Measurements from ENCODE around the gene GON4L.
"Not testable (repeated sequence)": the region's sequence is repeated elsewhere in the genome, so short reads cannot be mapped to it uniquely, and the experiment has no call there.

The GON4L gene

GRCh38 chr1:155873860-155874259 is 16.8 kb upstream of the GON4L start:
- DNase-seq = no peak

- DNase-seq = no peak
Observed at GRCh38 chr1:155872527-155872926, 15.5 kb upstream of the GON4L start.

GRCh38 chr1:155871390-155871789 is 14.4 kb upstream of the GON4L start:
- DNase-seq = no peak

- DNase-seq = no peak
Observed at GRCh38 chr1:155867766-155868165, 10.8 kb upstream of the GON4L start.

- DNase-seq = no peak
Observed at GRCh38 chr1:155864393-155864792, 7.4 kb upstream of the GON4L start.

- no peak for DNase-seq
Observed at GRCh38 chr1:155861896-155862295, 4.9 kb upstream of the GON4L start.

GRCh38 chr1:155860970-155861510 is 4.0 kb upstream of the GON4L start:
- DNase-seq = no peak

GRCh38 chr1:155859881-155860871 is 3.2 kb upstream of the GON4L start:
- peak; percentile 49 for DNase-seq

- DNase-seq = peak; percentile 84
Observed at GRCh38 chr1:155859234-155859829, 2.3 kb upstream of the GON4L start, which contains the start of gene SYT11. SYT11 (plus strand) TSS chr1:155859567; CDS start chr1:155859762, 195 bp downstream.

GRCh38 chr1:155858800-155859233 is 1.8 kb upstream of the GON4L start:
- no peak for DNase-seq

- no peak for DNase-seq
Observed at GRCh38 chr1:155856257-155856974, 598 bp downstream of the GON4L start.

GRCh38 chr1:155850345-155850744 is 6.7 kb downstream of the GON4L start:
- DNase-seq = no peak

GRCh38 chr1:155847823-155848529 is 9.0 kb downstream of the GON4L start:
- no peak for DNase-seq

GRCh38 chr1:155844860-155845421 is 12.1 kb downstream of the GON4L start:
- DNase-seq = no peak

GRCh38 chr1:155840386-155840785 is 16.6 kb downstream of the GON4L start:
- no peak for DNase-seq

- no peak for DNase-seq
Observed at GRCh38 chr1:155835548-155835947, 21.5 kb downstream of the GON4L start.

- not testable (repeated sequence) for DNase-seq
Observed at GRCh38 chr1:155834927-155835399, 22.1 kb downstream of the GON4L start.

GRCh38 chr1:155834296-155834926 is 22.6 kb downstream of the GON4L start:
- no peak for DNase-seq

- no peak for DNase-seq
Observed at GRCh38 chr1:155833665-155834295, 23.2 kb downstream of the GON4L start.

GRCh38 chr1:155831279-155831976 is 25.6 kb downstream of the GON4L start:
- no peak for DNase-seq
